SK-N-SH (cell line): ENCODE data around the gene SMARCC1. TPM values are rescaled to one million over a fixed set of nuclear protein-coding genes. Genes with fewer than 3 reads are reported as not detected.

Experiments used
- CTCF ChIA-PET: fragments of 300-600, 350-600 bp; formaldehyde crosslinking; extraction: SDS; loops from one replicate; lab custom pipeline; 2021; lab: Yijun Ruan, JAX
- POLR2A ChIA-PET: fragments of 350-600 bp; sonication (Branson Sonifier 250); formaldehyde crosslinking; extraction: SDS; loops from one replicate; lab custom pipeline; 2020; ENCODE audit warnings: antibody characterized with exemption, inconsistent platforms; lab: Yijun Ruan, JAX
- DNase-seq: peaks from one replicate; pipeline ENCODE4 v3.0.0; 2012
- H2AFZ ChIP-seq: fragments of 200-600 bp; sonication (generic); 2 replicates; pipeline ENCODE4 v1.8.1; 2016; ENCODE audit warnings: antibody characterized with exemption, mild to moderate bottlenecking, low read depth
- H3F3A ChIP-seq: fragments of 200-600 bp; sonication (generic); replicated peaks from 2 replicates; pipeline ENCODE3; 2016; ENCODE audit warnings: antibody characterized with exemption, mild to moderate bottlenecking; ENCODE audit not compliant: insufficient read depth
- H3K27ac ChIP-seq, 2 experiments: fragments of 200-500 bp in 1 of 2; fragments of 200-600 bp in 1 of 2; sonication (Bioruptor generic) in 1 of 2; sonication (generic), shearing (Covaris generic) in 1 of 2; 2 replicates each; pipeline versions ENCODE4 v1.5.1 to v1.6.1; 2014 to 2016; ENCODE audit warnings: low read depth in 2 of 2, inconsistent platforms in 1 of 2, low read length in 1 of 2, mild to moderate bottlenecking in 1 of 2, mixed read lengths in 1 of 2
- H3K27me3 ChIP-seq: fragments of 200-600 bp; sonication (generic), shearing (Covaris generic); 2 replicates; pipeline ENCODE4 v1.6.1; 2016; ENCODE audit warnings: mixed run types; ENCODE audit not compliant: insufficient read depth
- H3K36me3 ChIP-seq, 2 experiments: fragments of 200-500 bp in 1 of 2; fragments of 200-600 bp in 1 of 2; sonication (Bioruptor generic) in 1 of 2; sonication (generic) in 1 of 2; replicated peaks in 1 of 2; 2 replicates each; pipeline versions ENCODE3 to v1.5.1; 2014 to 2016; ENCODE audit warnings: low read length in 1 of 2, mild to moderate bottlenecking in 1 of 2; ENCODE audit not compliant: insufficient read depth in 2 of 2, control insufficient read depth in 1 of 2
- H3K4me1 ChIP-seq, 2 experiments: fragments of 200-500 bp in 1 of 2; fragments of 200-600 bp in 1 of 2; sonication (Bioruptor generic) in 1 of 2; sonication (generic), shearing (Covaris generic) in 1 of 2; 2 replicates each; pipeline versions ENCODE4 v1.5.1 to v1.6.1; 2014 to 2016; ENCODE audit warnings: low read depth in 1 of 2, low read length in 1 of 2, mixed run types in 1 of 2; ENCODE audit not compliant: insufficient read depth in 2 of 2, control insufficient read depth in 1 of 2
- H3K4me2 ChIP-seq: fragments of 200-600 bp; sonication (generic), shearing (Covaris generic); 2 replicates; pipeline ENCODE4 v1.6.1; 2017; ENCODE audit warnings: mixed run types
- H3K4me3 ChIP-seq, 2 experiments: fragments of 200-500 bp in 1 of 2; fragments of 200-600 bp in 1 of 2; sonication (Bioruptor generic) in 1 of 2; sonication (generic), shearing (Covaris generic) in 1 of 2; 2 replicates each; pipeline versions ENCODE4 v1.5.1 to v1.8.1; 2014 to 2016; ENCODE audit warnings: low read depth in 2 of 2, inconsistent platforms in 1 of 2, low read length in 1 of 2, mild to moderate bottlenecking in 1 of 2, mixed read lengths in 1 of 2, moderate library complexity in 1 of 2
- H3K79me2 ChIP-seq: fragments of 200-600 bp; sonication (generic); 2 replicates; pipeline ENCODE4 v1.8.1; 2017; ENCODE audit warnings: mild to moderate bottlenecking; ENCODE audit not compliant: insufficient read depth
- H3K9ac ChIP-seq: fragments of 200-600 bp; sonication (generic); 2 replicates; pipeline ENCODE4 v1.6.1; 2017; ENCODE audit warnings: mixed run types
- H3K9me2 ChIP-seq: fragments of 200-600 bp; sonication (generic); 2 replicates; pipeline ENCODE4 v1.6.1; 2017; ENCODE audit warnings: mixed run types
- H3K9me3 ChIP-seq: fragments of 200-600 bp; sonication (generic); 2 replicates; pipeline ENCODE4 v1.6.1; 2017; ENCODE audit warnings: mixed run types, mild to moderate bottlenecking, moderate library complexity
- H4K20me1 ChIP-seq: fragments of 200-600 bp; sonication (generic); 2 replicates; pipeline ENCODE4 v1.6.1; 2017; ENCODE audit warnings: mild to moderate bottlenecking, mixed run types; ENCODE audit not compliant: insufficient read depth
- CTCF ChIP-seq: fragments of 200-600 bp; sonication (generic); IDR thresholded peaks from 2 replicates; pipeline ENCODE4 v1.6.1; 2017; ENCODE audit warnings: antibody characterized with exemption, mild to moderate bottlenecking, moderate library complexity
- ELF1 ChIP-seq: IDR thresholded peaks from 2 replicates; pipeline ENCODE4 v1.4.0; 2012
- RAD21 ChIP-seq: IDR thresholded peaks from 2 replicates; pipeline ENCODE4 v1.6.1; 2012; ENCODE audit warnings: mild to moderate bottlenecking, low read length
- RCOR1 ChIP-seq: fragments of 150-350 bp; IDR thresholded peaks from 2 replicates; pipeline ENCODE4 v1.6.1; 2017; ENCODE audit warnings: antibody characterized with exemption, low read length
- SMC3 ChIP-seq: IDR thresholded peaks from 2 replicates; pipeline ENCODE4 v1.6.1; 2012; ENCODE audit warnings: low read depth, low read length, improper control_type of control experiment
- TCF12 ChIP-seq: IDR thresholded peaks from 2 replicates; pipeline ENCODE4 v1.4.0; 2012
- YY1 ChIP-seq: IDR thresholded peaks from 2 replicates; pipeline ENCODE4 v1.4.0; 2012; ENCODE audit warnings: low read depth, mild to moderate bottlenecking
- WGBS: methylation state at CpG from one replicate; pipeline ENCODE4 v1.1.6; 2017; ENCODE audit warnings: low lambda C conversion rate; 5-methylcytosine and 5-hydroxymethylcytosine counted together
- polyA plus RNA-seq, 3 experiments: library from polyadenylated mRNA; depleted of rRNA; stranded (reverse); fragments of >200 nt; gene quantifications; 2 replicates each; pipeline ENCODE4 v1.2.3, GENCODE V29; 2012
- TF ChIP-seq, protein P1 (sequence below): IDR thresholded peaks from 2 replicates; pipeline ENCODE4 v1.4.0; 2012; ENCODE audit warnings: low read depth, borderline replicate concordance

Gene SMARCC1
- polyA plus RNA-seq, 1 of the 3 experiments (the other 2 are of a cell fraction): 16.5 TPM

DNA sequence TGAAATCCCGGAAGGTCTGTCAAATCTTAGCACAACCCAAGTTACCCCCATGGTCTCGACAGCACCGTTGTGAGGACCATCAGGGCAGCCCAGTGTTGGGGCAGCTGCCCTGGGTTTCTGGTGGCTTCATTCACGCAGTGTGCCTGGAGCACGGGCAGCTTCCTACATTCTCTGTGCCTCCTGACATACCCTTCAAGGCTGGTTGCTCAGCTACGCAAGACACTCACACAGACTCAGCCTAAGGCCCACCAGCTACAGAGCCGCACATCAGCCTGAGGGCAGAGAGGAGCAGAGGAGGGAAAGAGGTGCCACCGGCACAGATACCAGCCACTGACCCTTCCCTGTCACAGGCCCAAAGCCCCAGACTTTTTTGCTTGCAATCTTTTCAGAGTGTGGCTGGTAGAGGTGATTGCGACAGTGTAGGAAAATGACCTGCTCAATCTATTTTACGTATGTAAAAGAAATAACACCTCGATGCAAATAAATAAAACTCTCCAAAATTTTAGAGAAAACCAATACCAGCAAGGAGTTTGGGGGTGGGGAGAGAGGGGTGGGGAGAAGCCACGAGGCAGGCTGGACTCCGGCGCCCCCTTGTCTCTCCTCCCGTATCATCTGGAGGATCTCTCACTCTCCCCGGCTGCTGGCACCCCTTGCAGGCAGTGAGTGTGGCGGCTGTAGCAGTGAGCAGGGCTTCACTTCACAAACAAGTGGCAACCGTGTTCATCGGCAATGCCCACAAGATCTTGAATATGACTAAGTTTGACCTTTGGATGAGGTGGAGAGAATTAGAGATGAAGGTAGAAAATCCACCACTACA, 215.8 kb downstream of the SMARCC1 start:
- H3K79me2 ChIP-seq: no peaks in the 10 kb centered on the region
- CTCF ChIA-PET: interaction anchor here (0.6 kb wide), 1 partner anchor 906 kb away, joined by 3 read pairs; no protein-coding TSS in a partner anchor

DNA sequence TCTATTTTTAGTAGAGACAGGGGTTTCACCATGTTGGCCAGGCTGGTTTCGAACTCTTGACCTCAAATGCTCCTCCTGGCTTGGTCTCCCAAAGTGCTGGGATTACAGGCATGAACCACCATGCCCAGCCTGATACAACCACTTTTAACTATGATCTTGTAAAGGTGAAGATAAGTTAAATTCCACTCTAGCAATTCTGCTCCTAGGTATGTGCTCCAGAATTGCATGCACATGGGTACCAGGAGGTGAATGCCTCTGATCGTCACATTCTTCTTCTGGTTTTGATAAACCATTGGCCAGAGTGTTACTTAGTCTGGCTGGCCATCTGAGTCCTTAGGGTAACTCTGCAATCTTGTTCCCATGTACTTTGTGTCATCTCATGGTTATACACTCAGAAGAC, 225.3 kb downstream of the SMARCC1 start:
- H3K4me3 ChIP-seq: no peak overlapping the region
- no peaks in the 10 kb centered on the region for H3K9me2 ChIP-seq
- POLR2A ChIA-PET: no interaction called here
- CTCF ChIA-PET: interaction anchor here (1.5 to 1.7 kb wide), 2 partner anchors 8 to 34 kb away, joined by 3 to 4 read pairs; no protein-coding TSS in a partner anchor
- H3K9me3 ChIP-seq: no peaks in the 10 kb centered on the region
- no peaks in the 10 kb centered on the region for H3K36me3 ChIP-seq
- H3K4me1 ChIP-seq: no peaks in the 10 kb centered on the region
- no peak for TF ChIP-seq ELF1
- no peak for TF ChIP-seq TCF12
- TF ChIP-seq SMC3: no peak
- TF ChIP-seq RCOR1: no peak
- no peaks in the 10 kb centered on the region for H4K20me1 ChIP-seq
- H3K4me2 ChIP-seq: no peak overlapping the region
- H3K9ac ChIP-seq: no peak overlapping the region
- H3K27ac ChIP-seq: no peak overlapping the region
- no peaks in the 10 kb centered on the region for H3K79me2 ChIP-seq
- 46% methylated on average over 2 of the region's 2 CpGs for WGBS
- no peaks in the 10 kb centered on the region; the same call in 1 of the 2 replicates for H3K27me3 ChIP-seq
- H2AFZ ChIP-seq: no peak overlapping the region
- H3F3A ChIP-seq: no peaks in the 10 kb centered on the region
- no peak for DNase-seq

More for the DNA sequence above, 215.8 kb downstream of the SMARCC1 start:
- TF ChIP-seq CTCF (no peak), YY1 (no peak), SMC3 (no peak), RAD21 (no peak), ELF1 (no peak)
- TF ChIP-seq, protein P1, sequence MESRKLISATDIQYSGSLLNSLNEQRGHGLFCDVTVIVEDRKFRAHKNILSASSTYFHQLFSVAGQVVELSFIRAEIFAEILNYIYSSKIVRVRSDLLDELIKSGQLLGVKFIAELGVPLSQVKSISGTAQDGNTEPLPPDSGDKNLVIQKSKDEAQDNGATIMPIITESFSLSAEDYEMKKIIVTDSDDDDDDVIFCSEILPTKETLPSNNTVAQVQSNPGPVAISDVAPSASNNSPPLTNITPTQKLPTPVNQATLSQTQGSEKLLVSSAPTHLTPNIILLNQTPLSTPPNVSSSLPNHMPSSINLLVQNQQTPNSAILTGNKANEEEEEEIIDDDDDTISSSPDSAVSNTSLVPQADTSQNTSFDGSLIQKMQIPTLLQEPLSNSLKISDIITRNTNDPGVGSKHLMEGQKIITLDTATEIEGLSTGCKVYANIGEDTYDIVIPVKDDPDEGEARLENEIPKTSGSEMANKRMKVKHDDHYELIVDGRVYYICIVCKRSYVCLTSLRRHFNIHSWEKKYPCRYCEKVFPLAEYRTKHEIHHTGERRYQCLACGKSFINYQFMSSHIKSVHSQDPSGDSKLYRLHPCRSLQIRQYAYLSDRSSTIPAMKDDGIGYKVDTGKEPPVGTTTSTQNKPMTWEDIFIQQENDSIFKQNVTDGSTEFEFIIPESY: no peak
- TF ChIP-seq, all 33 proteins: peak for 0
- Histone ChIP-seq H3K27ac (no peak overlapping the region), H4K20me1 (no peaks in the 10 kb centered on the region), H3K36me3 (no peaks in the 10 kb centered on the region), H3K27me3 (no peaks in the 10 kb centered on the region), H3K4me3 (no peak overlapping the region), H3K9me3 (no peaks in the 10 kb centered on the region), H2AFZ (no peak overlapping the region), H3K9me2 (no peaks in the 10 kb centered on the region), H3K4me1 (no peaks in the 10 kb centered on the region), H3K4me2 (no peak overlapping the region), H3K9ac (no peak overlapping the region), H3F3A (no peaks in the 10 kb centered on the region)
- WGBS: 74% methylated on average over 17 of the region's 19 CpGs
- POLR2A ChIA-PET: no interaction called here
- peak; percentile 41 for DNase-seq
